Measurements from ENCODE around the gene CYP1A1.
"Not testable (repeated sequence)": the region's sequence is repeated elsewhere in the genome, so short reads cannot be mapped to it uniquely, and the experiment has no call there.

CYP1A1 gene

GRCh38 chr15:74735305-74735704 is 10.0 kb upstream of the CYP1A1 start:
- no peak for DNase-seq (ENCODE audit: low read depth in 1 of 2, low spot score in 1 of 2)

- no peak for DNase-seq (ENCODE audit: low read depth in 1 of 2, low spot score in 1 of 2)
Measured at GRCh38 chr15:74733269-74733668, 7.9 kb upstream of the CYP1A1 start.

GRCh38 chr15:74732846-74733245 is 7.5 kb upstream of the CYP1A1 start:
- no peak for DNase-seq (ENCODE audit: low read depth in 1 of 2, low spot score in 1 of 2)

GRCh38 chr15:74730619-74731316 is 5.4 kb upstream of the CYP1A1 start:
- no peak for DNase-seq (ENCODE audit: low read depth in 1 of 2, low spot score in 1 of 2)

GRCh38 chr15:74729372-74729771 is 4.0 kb upstream of the CYP1A1 start:
- DNase-seq (ENCODE audit: low read depth in 1 of 2, low spot score in 1 of 2): not testable (repeated sequence)

GRCh38 chr15:74728699-74729098 is 3.4 kb upstream of the CYP1A1 start:
- not testable (repeated sequence) for DNase-seq (ENCODE audit: low read depth in 1 of 2, low spot score in 1 of 2)

- no peak for DNase-seq (ENCODE audit: low read depth in 1 of 2, low spot score in 1 of 2)
Measured at GRCh38 chr15:74727727-74728126, 2.4 kb upstream of the CYP1A1 start.

- DNase-seq (ENCODE audit: low read depth in 1 of 2, low spot score in 1 of 2): no peak
Measured at GRCh38 chr15:74726774-74727164, 1.4 kb upstream of the CYP1A1 start.

GRCh38 chr15:74725845-74726773 is 781 bp upstream of the CYP1A1 start:
- DNase-seq (ENCODE audit: low read depth in 1 of 2, low spot score in 1 of 2): peak; percentile 25 to 54

- DNase-seq (ENCODE audit: low read depth in 1 of 2, low spot score in 1 of 2): no peak
Measured at GRCh38 chr15:74724570-74725224, 631 bp downstream of the CYP1A1 start.

GRCh38 chr15:74723754-74724334 is 1.5 kb downstream of the CYP1A1 start:
- no peak for DNase-seq (ENCODE audit: low read depth in 1 of 2, low spot score in 1 of 2)

- no peak for DNase-seq (ENCODE audit: low read depth in 1 of 2, low spot score in 1 of 2)
Measured at GRCh38 chr15:74723187-74723586, 2.1 kb downstream of the CYP1A1 start.

- DNase-seq (ENCODE audit: low read depth in 1 of 2, low spot score in 1 of 2): no peak
Measured at GRCh38 chr15:74722591-74722990, 2.7 kb downstream of the CYP1A1 start.

GRCh38 chr15:74716651-74717050 is 8.7 kb downstream of the CYP1A1 start:
- no peak for DNase-seq (ENCODE audit: low read depth in 1 of 2, low spot score in 1 of 2)

- DNase-seq (ENCODE audit: low read depth in 1 of 2, low spot score in 1 of 2): no peak
Measured at GRCh38 chr15:74712311-74712710, 13.0 kb downstream of the CYP1A1 start.

- no peak for DNase-seq (ENCODE audit: low read depth in 1 of 2, low spot score in 1 of 2)
Measured at GRCh38 chr15:74710319-74711094, 14.8 kb downstream of the CYP1A1 start.

- DNase-seq (ENCODE audit: low read depth in 1 of 2, low spot score in 1 of 2): no peak
Measured at GRCh38 chr15:74709892-74710291, 15.4 kb downstream of the CYP1A1 start.

- DNase-seq (ENCODE audit: low read depth in 1 of 2, low spot score in 1 of 2): no peak
Measured at GRCh38 chr15:74709011-74709410, 16.3 kb downstream of the CYP1A1 start.

GRCh38 chr15:74696808-74697207 is 28.5 kb downstream of the CYP1A1 start:
- DNase-seq (ENCODE audit: low read depth in 1 of 2, low spot score in 1 of 2): no peak

GRCh38 chr15:74696398-74696729 is 29.0 kb downstream of the CYP1A1 start:
- no peak for DNase-seq (ENCODE audit: low read depth in 1 of 2, low spot score in 1 of 2)
